NCI-H526 (cell line): Measurements from ENCODE around the gene NFS1.
"Not testable (repeated sequence)": the region's sequence is repeated elsewhere in the genome, so short reads cannot be mapped to it uniquely, and the experiment has no call there.

Experiments
- DNase-seq, 2 experiments: peaks; one replicate each; lab custom pipeline; 2025; lab: John Stamatoyannopoulos, UW

The NFS1 gene

GRCh38 chr20:35729836-35730582, 30.9 kb upstream of the NFS1 start:
- DNase-seq = no peak

GRCh38 chr20:35729283-35729807, 30.2 kb upstream of the NFS1 start:
- DNase-seq = no peak

GRCh38 chr20:35726842-35727711, 27.9 kb upstream of the NFS1 start:
- no peak for DNase-seq

- DNase-seq = no peak
Measured at GRCh38 chr20:35724321-35725230, 25.4 kb upstream of the NFS1 start.

- DNase-seq = not testable (repeated sequence)
Measured at GRCh38 chr20:35723652-35724320, 24.6 kb upstream of the NFS1 start.

- not testable (repeated sequence) for DNase-seq
Measured at GRCh38 chr20:35723275-35723639, 24.1 kb upstream of the NFS1 start.

- DNase-seq = no peak
Measured at GRCh38 chr20:35721621-35722020, 22.5 kb upstream of the NFS1 start.

- DNase-seq = no peak
Measured at GRCh38 chr20:35721219-35721618, 22.1 kb upstream of the NFS1 start.

GRCh38 chr20:35720165-35721123, 21.3 kb upstream of the NFS1 start:
- no peak for DNase-seq

GRCh38 chr20:35719717-35720116, 20.6 kb upstream of the NFS1 start:
- no peak for DNase-seq

- no peak for DNase-seq
Measured at GRCh38 chr20:35718972-35719635, 20.0 kb upstream of the NFS1 start.

GRCh38 chr20:35718321-35718720, 19.2 kb upstream of the NFS1 start:
- DNase-seq = not testable (repeated sequence)

GRCh38 chr20:35716330-35716729, 17.2 kb upstream of the NFS1 start:
- no peak for DNase-seq

- no peak for DNase-seq
Measured at GRCh38 chr20:35715652-35716051, 16.5 kb upstream of the NFS1 start.

GRCh38 chr20:35714127-35714526, 15.0 kb upstream of the NFS1 start:
- no peak for DNase-seq

GRCh38 chr20:35713120-35713519, 14.0 kb upstream of the NFS1 start:
- DNase-seq = not testable (repeated sequence)

- DNase-seq = no peak
Measured at GRCh38 chr20:35711588-35712209, 12.5 kb upstream of the NFS1 start.

GRCh38 chr20:35710884-35711587, 11.9 kb upstream of the NFS1 start:
- DNase-seq = no peak

GRCh38 chr20:35710039-35710438, 10.9 kb upstream of the NFS1 start:
- DNase-seq = no peak
